ENCODE measurements around the gene PPFIBP2.

GRCh38 chr11:7486781-7487140 is 27.0 kb upstream of the PPFIBP2 start:
- TF ChIP-seq CTCF (IDR thresholded peaks at IDR 0.05): no peak
- no peak for TF ChIP-seq EZH2 (IDR thresholded peaks at IDR 0.05)
- no peak for TF ChIP-seq EZH2phosphoT487 (IDR thresholded peaks at IDR 0.05)

Data from neural progenitor cell (in vitro differentiated cells).